Measurements from ENCODE around the gene ELMO1.

- TF ChIP-seq TAF1 (CRISPR knock-in tag; IDR thresholded peaks at IDR 0.05): no peak
- TF ChIP-seq, protein P1, sequence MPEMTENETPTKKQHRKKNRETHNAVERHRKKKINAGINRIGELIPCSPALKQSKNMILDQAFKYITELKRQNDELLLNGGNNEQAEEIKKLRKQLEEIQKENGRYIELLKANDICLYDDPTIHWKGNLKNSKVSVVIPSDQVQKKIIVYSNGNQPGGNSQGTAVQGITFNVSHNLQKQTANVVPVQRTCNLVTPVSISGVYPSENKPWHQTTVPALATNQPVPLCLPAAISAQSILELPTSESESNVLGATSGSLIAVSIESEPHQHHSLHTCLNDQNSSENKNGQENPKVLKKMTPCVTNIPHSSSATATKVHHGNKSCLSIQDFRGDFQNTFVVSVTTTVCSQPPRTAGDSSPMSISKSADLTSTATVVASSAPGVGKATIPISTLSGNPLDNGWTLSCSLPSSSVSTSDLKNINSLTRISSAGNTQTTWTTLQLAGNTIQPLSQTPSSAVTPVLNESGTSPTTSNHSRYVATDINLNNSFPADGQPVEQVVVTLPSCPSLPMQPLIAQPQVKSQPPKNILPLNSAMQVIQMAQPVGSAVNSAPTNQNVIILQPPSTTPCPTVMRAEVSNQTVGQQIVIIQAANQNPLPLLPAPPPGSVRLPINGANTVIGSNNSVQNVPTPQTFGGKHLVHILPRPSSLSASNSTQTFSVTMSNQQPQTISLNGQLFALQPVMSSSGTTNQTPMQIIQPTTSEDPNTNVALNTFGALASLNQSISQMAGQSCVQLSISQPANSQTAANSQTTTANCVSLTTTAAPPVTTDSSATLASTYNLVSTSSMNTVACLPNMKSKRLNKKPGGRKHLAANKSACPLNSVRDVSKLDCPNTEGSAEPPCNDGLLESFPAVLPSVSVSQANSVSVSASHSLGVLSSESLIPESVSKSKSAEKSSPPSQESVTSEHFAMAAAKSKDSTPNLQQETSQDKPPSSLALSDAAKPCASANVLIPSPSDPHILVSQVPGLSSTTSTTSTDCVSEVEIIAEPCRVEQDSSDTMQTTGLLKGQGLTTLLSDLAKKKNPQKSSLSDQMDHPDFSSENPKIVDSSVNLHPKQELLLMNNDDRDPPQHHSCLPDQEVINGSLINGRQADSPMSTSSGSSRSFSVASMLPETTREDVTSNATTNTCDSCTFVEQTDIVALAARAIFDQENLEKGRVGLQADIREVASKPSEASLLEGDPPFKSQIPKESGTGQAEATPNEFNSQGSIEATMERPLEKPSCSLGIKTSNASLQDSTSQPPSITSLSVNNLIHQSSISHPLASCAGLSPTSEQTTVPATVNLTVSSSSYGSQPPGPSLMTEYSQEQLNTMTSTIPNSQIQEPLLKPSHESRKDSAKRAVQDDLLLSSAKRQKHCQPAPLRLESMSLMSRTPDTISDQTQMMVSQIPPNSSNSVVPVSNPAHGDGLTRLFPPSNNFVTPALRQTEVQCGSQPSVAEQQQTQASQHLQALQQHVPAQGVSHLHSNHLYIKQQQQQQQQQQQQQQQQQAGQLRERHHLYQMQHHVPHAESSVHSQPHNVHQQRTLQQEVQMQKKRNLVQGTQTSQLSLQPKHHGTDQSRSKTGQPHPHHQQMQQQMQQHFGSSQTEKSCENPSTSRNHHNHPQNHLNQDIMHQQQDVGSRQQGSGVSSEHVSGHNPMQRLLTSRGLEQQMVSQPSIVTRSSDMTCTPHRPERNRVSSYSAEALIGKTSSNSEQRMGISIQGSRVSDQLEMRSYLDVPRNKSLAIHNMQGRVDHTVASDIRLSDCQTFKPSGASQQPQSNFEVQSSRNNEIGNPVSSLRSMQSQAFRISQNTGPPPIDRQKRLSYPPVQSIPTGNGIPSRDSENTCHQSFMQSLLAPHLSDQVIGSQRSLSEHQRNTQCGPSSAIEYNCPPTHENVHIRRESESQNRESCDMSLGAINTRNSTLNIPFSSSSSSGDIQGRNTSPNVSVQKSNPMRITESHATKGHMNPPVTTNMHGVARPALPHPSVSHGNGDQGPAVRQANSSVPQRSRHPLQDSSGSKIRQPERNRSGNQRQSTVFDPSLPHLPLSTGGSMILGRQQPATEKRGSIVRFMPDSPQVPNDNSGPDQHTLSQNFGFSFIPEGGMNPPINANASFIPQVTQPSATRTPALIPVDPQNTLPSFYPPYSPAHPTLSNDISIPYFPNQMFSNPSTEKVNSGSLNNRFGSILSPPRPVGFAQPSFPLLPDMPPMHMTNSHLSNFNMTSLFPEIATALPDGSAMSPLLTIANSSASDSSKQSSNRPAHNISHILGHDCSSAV (CRISPR knock-in tag; IDR thresholded peaks at IDR 0.05; ENCODE audit: borderline replicate concordance): no peak
- no peak for TF ChIP-seq SMARCC2 (IDR thresholded peaks at IDR 0.05)
- TF ChIP-seq JUND (CRISPR knock-in tag; IDR thresholded peaks at IDR 0.05): no peak
- TF ChIP-seq ISL2 (CRISPR knock-in tag; IDR thresholded peaks at IDR 0.05): no peak
- no peak for TF ChIP-seq ZNF546 (CRISPR knock-in tag; conservative IDR thresholded peaks at IDR 0.05)
- no peak for TF ChIP-seq ZNF709 (CRISPR knock-in tag; IDR thresholded peaks at IDR 0.05)
- TF ChIP-seq, protein P2, sequence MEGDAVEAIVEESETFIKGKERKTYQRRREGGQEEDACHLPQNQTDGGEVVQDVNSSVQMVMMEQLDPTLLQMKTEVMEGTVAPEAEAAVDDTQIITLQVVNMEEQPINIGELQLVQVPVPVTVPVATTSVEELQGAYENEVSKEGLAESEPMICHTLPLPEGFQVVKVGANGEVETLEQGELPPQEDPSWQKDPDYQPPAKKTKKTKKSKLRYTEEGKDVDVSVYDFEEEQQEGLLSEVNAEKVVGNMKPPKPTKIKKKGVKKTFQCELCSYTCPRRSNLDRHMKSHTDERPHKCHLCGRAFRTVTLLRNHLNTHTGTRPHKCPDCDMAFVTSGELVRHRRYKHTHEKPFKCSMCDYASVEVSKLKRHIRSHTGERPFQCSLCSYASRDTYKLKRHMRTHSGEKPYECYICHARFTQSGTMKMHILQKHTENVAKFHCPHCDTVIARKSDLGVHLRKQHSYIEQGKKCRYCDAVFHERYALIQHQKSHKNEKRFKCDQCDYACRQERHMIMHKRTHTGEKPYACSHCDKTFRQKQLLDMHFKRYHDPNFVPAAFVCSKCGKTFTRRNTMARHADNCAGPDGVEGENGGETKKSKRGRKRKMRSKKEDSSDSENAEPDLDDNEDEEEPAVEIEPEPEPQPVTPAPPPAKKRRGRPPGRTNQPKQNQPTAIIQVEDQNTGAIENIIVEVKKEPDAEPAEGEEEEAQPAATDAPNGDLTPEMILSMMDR (CRISPR knock-in tag; IDR thresholded peaks at IDR 0.05): no peak
Observed at GRCh38 chr7:37009125-37009675, 439.5 kb downstream of the ELMO1 start.

Measured in HepG2 (cell line).